OCI-LY3 (cell line): ENCODE data around the gene ATP1A3.
A peak's percentile ranks its signal among the peaks of the same experiment; 100 is the strongest.

ENCODE experiments used
- H2AFZ ChIP-seq: fragments of 200-600, 300-600 bp; shearing (Covaris generic); 2 replicates; pipeline ENCODE4 v1.6.0; 2014; ENCODE audit warnings: antibody characterized with exemption, low read depth, low read length
- H3K27ac ChIP-seq: fragments of 200-600, 300-600 bp; sonication (generic); 2 replicates; pipeline ENCODE4 v1.5.1; 2014; ENCODE audit warnings: mild to moderate bottlenecking, low read length, moderate library complexity, mixed read lengths
- H3K27me3 ChIP-seq: fragments of 200-600, 300-600 bp; sonication (generic); 2 replicates; pipeline ENCODE4 v1.6.1; 2014; ENCODE audit warnings: low read depth, low read length, mixed read lengths
- H3K36me3 ChIP-seq: fragments of 200-600, 300-600 bp; sonication (generic); replicated peaks from 2 replicates; pipeline ENCODE3; 2014; ENCODE audit warnings: low read depth, low read length, mixed read lengths
- H3K4me1 ChIP-seq: fragments of 300-600, 200-600 bp; sonication (generic); 2 replicates; pipeline ENCODE4 v1.6.1; 2014; ENCODE audit warnings: low read length, mixed read lengths
- H3K4me2 ChIP-seq: fragments of 200-600, 300-600 bp; sonication (generic); 2 replicates; pipeline ENCODE4 v1.6.1; 2014; ENCODE audit warnings: low read length, mixed read lengths
- H3K4me3 ChIP-seq: fragments of 300-600, 200-600 bp; sonication (generic); 2 replicates; pipeline ENCODE4 v1.5.1; 2014; ENCODE audit warnings: antibody characterized with exemption, mild to moderate bottlenecking, low read length, moderate library complexity
- H3K79me2 ChIP-seq: fragments of 300-600, 200-600 bp; shearing (Covaris generic); 2 replicates; pipeline ENCODE4 v1.6.1; 2014; ENCODE audit warnings: mild to moderate bottlenecking, low read length, mixed read lengths
- H3K9ac ChIP-seq: fragments of 300-600, 200-600 bp; shearing (Covaris generic); 2 replicates; pipeline ENCODE4 v1.6.0; 2014; ENCODE audit warnings: mild to moderate bottlenecking, low read length, moderate library complexity
- H3K9me3 ChIP-seq: fragments of 200-600, 300-600 bp; shearing (Covaris generic); 2 replicates; pipeline ENCODE4 v1.6.1; 2014; ENCODE audit warnings: low read length, mixed read lengths; ENCODE audit not compliant: insufficient read depth
- H4K20me1 ChIP-seq: fragments of 200-600, 300-600 bp; sonication (generic); 2 replicates; pipeline ENCODE4 v1.6.1; 2016; ENCODE audit warnings: low read length, mixed read lengths; ENCODE audit not compliant: insufficient read depth
- CTCF ChIP-seq: fragments of 200-600, 300-600 bp; sonication (generic); IDR thresholded peaks from 2 replicates; pipeline ENCODE4 v1.5.1; 2014; ENCODE audit warnings: antibody characterized with exemption, low read length, low read depth
- EZH2phosphoT487 ChIP-seq: fragments of 200-600 bp; shearing (Covaris generic); IDR thresholded peaks from 2 replicates; pipeline ENCODE4 v1.6.1; 2018; ENCODE audit warnings: antibody characterized with exemption, mixed run types, low read depth

ATP1A3 gene

GRCh38 chr19:41920882-41921576, 73.0 kb downstream of the ATP1A3 start:
- Histone ChIP-seq H3K27ac (no peak overlapping the region), H3K4me2 (peak overlapping the region; percentile 4; the same call in 1 of the 2 replicates), H3K27me3 (peaks cover 20% of the 10 kb centered on the region), H3K9ac (no peak overlapping the region), H3K4me3 (no peak overlapping the region), H3K79me2 (no peaks in the 10 kb centered on the region), H3K4me1 (peaks cover 19% of the 10 kb centered on the region), H4K20me1 (no peaks in the 10 kb centered on the region), H3K36me3 (no peaks in the 10 kb centered on the region), H3K9me3 (no peaks in the 10 kb centered on the region), H2AFZ (no peak overlapping the region)
- TF ChIP-seq CTCF (peak; percentile 26; the same call in 1 of the 2 replicates), EZH2phosphoT487 (no peak)

- no peak overlapping the region for H3K27ac ChIP-seq
- H3K27me3 ChIP-seq, result peaks cover 18% of the 10 kb centered on the region
- TF ChIP-seq EZH2phosphoT487 (no peak), CTCF (no peak)
- no peaks in the 10 kb centered on the region for H3K9me3 ChIP-seq
- H3K4me1 ChIP-seq, result peaks cover 19% of the 10 kb centered on the region
- H3K4me3 ChIP-seq, result no peak overlapping the region
- H3K4me2 ChIP-seq, result no peak overlapping the region
- no peaks in the 10 kb centered on the region for H4K20me1 ChIP-seq
- no peaks in the 10 kb centered on the region for H3K79me2 ChIP-seq
- H2AFZ ChIP-seq, result no peak overlapping the region
- H3K9ac ChIP-seq, result no peak overlapping the region
- no peaks in the 10 kb centered on the region for H3K36me3 ChIP-seq
Observed at GRCh38 chr19:41919948-41920712, 73.9 kb downstream of the ATP1A3 start.

GRCh38 chr19:41918653-41919244, 75.3 kb downstream of the ATP1A3 start:
- Histone ChIP-seq H3K27me3 (0 out of 2 replicates have a peak, but pooled peaks cover 6% of the 10 kb centered on the region), H3K79me2 (no peaks in the 10 kb centered on the region), H3K36me3 (no peaks in the 10 kb centered on the region), H3K9me3 (no peaks in the 10 kb centered on the region), H2AFZ (no peak overlapping the region), H3K27ac (no peak overlapping the region), H3K4me2 (no peak overlapping the region), H4K20me1 (no peaks in the 10 kb centered on the region), H3K9ac (no peak overlapping the region), H3K4me1 (peaks cover 13% of the 10 kb centered on the region), H3K4me3 (no peak overlapping the region)
- TF ChIP-seq EZH2phosphoT487 (no peak), CTCF (no peak)

- Histone ChIP-seq H3K27ac (no peak overlapping the region), H3K9me3 (no peaks in the 10 kb centered on the region), H2AFZ (no peak overlapping the region), H3K4me1 (peaks cover 8% of the 10 kb centered on the region), H3K79me2 (no peaks in the 10 kb centered on the region), H3K4me3 (no peak overlapping the region), H3K36me3 (no peaks in the 10 kb centered on the region), H3K27me3 (0 out of 2 replicates have a peak, but pooled peaks cover 4% of the 10 kb centered on the region), H4K20me1 (no peaks in the 10 kb centered on the region), H3K4me2 (no peak overlapping the region), H3K9ac (no peak overlapping the region)
- TF ChIP-seq CTCF (no peak), EZH2phosphoT487 (no peak)
Observed at GRCh38 chr19:41918095-41918494, 75.9 kb downstream of the ATP1A3 start.
